Caco-2 (cell line): ENCODE measurements around the gene TNFAIP3. TPM values are rescaled to one million over a fixed set of nuclear protein-coding genes. Genes with fewer than 3 reads are reported as not detected.

Source experiments
- BruUV-seq: library from RNA; stranded (reverse); fragments of 400-500 nt; replicated peaks from 2 replicates; lab custom pipeline; 2021; lab: Mats Ljungman, UMichigan
- CTCF ChIA-PET: fragments of 300-600 bp; sonication (Branson Sonifier 250); formaldehyde crosslinking; loops from one replicate; lab custom pipeline; 2022; ENCODE audit warnings: antibody characterized with exemption; lab: Charles Lee
- POLR2A ChIA-PET: fragments of 300-600 bp; sonication (Branson Sonifier 250); formaldehyde crosslinking; loops from one replicate; lab custom pipeline; 2022; ENCODE audit warnings: antibody characterized with exemption; lab: Charles Lee
- DNase-seq, 2 experiments: peaks; one replicate each; pipeline versions ENCODE4 v3.0.0 to v3.0.0-alpha.2; 2020 to 2022
- H3K27me3 ChIP-seq: replicated peaks from 2 replicates; pipeline ENCODE4 v1.6.0; 2011; ENCODE audit warnings: low read length; ENCODE audit not compliant: control insufficient read depth, insufficient read depth
- H3K36me3 ChIP-seq: 2 replicates; pipeline ENCODE4 v1.5.1; 2011; ENCODE audit warnings: low read length; ENCODE audit not compliant: control insufficient read depth, insufficient read depth
- H3K4me1 ChIP-seq: fragments of 250-450 bp; sonication (Bioruptor Pico); 2 replicates; pipeline ENCODE4 v1.5.1; 2020; ENCODE audit warnings: mild to moderate bottlenecking
- H3K4me3 ChIP-seq: 2 replicates; pipeline ENCODE4 v1.5.1; 2011; ENCODE audit warnings: low read depth, mild to moderate bottlenecking, control low read depth, low read length
- H3K9me3 ChIP-seq: fragments of 250-450 bp; sonication (Bioruptor Pico); 2 replicates; pipeline ENCODE4 v1.5.1; 2020; ENCODE audit warnings: mild to moderate bottlenecking, moderate library complexity
- H3K27ac Mint-ChIP-seq: one replicate; pipeline ENCODE4 v1.8.0; 2022; ENCODE audit warnings: mixed read lengths; ENCODE audit not compliant: unreplicated experiment
- H3K27me3 Mint-ChIP-seq: one replicate; pipeline ENCODE4 v1.8.0; 2022; ENCODE audit warnings: mixed read lengths; ENCODE audit not compliant: insufficient read depth, unreplicated experiment
- H3K36me3 Mint-ChIP-seq: one replicate; pipeline ENCODE4 v1.8.0; 2022; ENCODE audit warnings: mild to moderate bottlenecking, mixed read lengths; ENCODE audit not compliant: insufficient read depth, unreplicated experiment
- H3K4me1 Mint-ChIP-seq: one replicate; pipeline ENCODE4 v1.8.0; 2022; ENCODE audit warnings: low read depth, mixed read lengths; ENCODE audit not compliant: unreplicated experiment
- H3K4me3 Mint-ChIP-seq: one replicate; pipeline ENCODE4 v1.8.0; 2022; ENCODE audit warnings: mild to moderate bottlenecking, moderate library complexity, mixed read lengths; ENCODE audit not compliant: unreplicated experiment
- H3K9me3 Mint-ChIP-seq: one replicate; pipeline ENCODE4 v1.8.0; 2022; ENCODE audit warnings: mixed read lengths; ENCODE audit not compliant: unreplicated experiment
- CTCF ChIP-seq, 2 experiments: fragments of 200-600 bp in 1 of 2; IDR thresholded peaks; 1 replicate in 1 of 2; 2 replicates in 1 of 2; pipeline versions ENCODE4 v1.5.1 to v1.8.0; 2011 to 2022; ENCODE audit warnings: antibody characterized with exemption in 1 of 2, control low read depth in 1 of 2, inconsistent platforms in 1 of 2, low read depth in 1 of 2, low read length in 1 of 2, mild to moderate bottlenecking in 1 of 2, moderate library complexity in 1 of 2; ENCODE audit not compliant: insufficient read depth in 1 of 2, severe bottlenecking in 1 of 2, unreplicated experiment in 1 of 2
- intact Hi-C: fragments of 100-400 bp; cut with micrococcal nuclease; formaldehyde crosslinking; loops from one replicate; pipeline ENCODE4 v1.10.0; 2022; ENCODE audit not compliant: unreplicated experiment
- total RNA-seq: library from RNA; stranded (reverse); gene quantifications from 2 replicates; pipeline ENCODE4 v1.2.3, GENCODE V29; 2022

TNFAIP3 gene
- total RNA-seq, 1 experiment from 2014 or later, result 45.7 TPM

DNA sequence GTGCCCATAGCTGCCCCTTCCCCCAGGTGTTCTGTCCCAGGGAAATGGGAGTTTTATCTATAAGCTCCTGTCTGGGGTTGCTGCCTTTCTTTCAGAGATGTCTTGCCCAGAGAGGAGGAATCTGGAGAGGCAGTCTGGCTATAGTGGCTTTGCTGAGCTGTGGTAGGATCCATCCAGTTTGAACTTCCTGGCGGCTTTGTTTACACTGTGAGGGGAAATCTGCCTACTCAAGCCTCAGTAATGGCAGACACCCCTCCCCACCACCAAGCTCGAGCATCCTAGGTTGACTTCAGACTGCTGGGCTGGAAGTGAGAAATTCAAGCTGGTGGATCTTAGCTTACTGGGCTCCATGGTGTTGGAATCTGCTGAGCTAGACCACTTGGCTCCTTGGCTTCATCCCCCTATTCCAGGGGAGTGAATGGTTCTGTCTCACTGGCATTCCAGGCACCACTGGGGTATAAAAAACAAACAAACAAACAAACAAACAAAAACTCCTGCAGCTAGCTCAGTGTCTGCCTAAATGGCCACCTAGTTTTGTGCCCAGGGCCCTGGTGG lies 24.0 kb downstream of the TNFAIP3 start:
- no peak for TF ChIP-seq CTCF (IDR thresholded peaks at IDR 0.05; ENCODE audit: insufficient read depth in 1 of 2, low read depth in 1 of 2, low read length in 1 of 2, severe bottlenecking in 1 of 2, unreplicated experiment in 1 of 2)
- Mint-ChIP-seq H3K27me3 (no peaks in the 10 kb centered on the region), H3K36me3 (no peaks in the 10 kb centered on the region), H3K27ac (no peak overlapping the region), H3K4me3 (no peak overlapping the region), H3K9me3 (peaks cover 11% of the 10 kb centered on the region), H3K4me1 (no peaks in the 10 kb centered on the region)
- DNase-seq, result no peak
- POLR2A ChIA-PET, result no interaction called here
- Histone ChIP-seq H3K36me3 (no peaks in the 10 kb centered on the region), H3K4me1 (no peaks in the 10 kb centered on the region), H3K9me3 (no peaks in the 10 kb centered on the region), H3K4me3 (no peak overlapping the region), H3K27me3 (no peaks in the 10 kb centered on the region)
- CTCF ChIA-PET, result no interaction called here
- no TSS peak for BruUV-seq
- intact Hi-C loops, result no loop called here

DNA sequence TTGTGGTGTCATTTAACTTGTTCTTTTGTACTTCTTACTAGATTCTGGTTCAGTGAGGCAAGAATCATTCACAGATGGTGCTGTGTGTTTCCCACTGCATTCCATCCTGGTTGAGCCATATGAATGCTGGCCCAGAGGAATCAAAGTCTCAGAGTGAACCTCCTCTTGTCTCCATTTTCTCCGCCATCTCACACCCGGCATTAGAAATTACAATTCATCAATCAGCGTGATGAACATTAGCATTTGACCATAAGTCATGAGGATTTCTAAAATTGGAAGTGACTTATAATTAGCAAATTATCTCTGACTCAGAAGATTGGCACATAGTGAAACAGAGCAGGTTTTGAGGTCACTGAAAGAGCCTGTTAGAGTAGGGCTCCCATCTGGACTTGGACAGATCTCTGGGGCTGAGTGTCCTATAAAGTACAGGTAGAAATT lies 25.2 kb downstream of the TNFAIP3 start:
- H3K27me3 ChIP-seq, result no peaks in the 10 kb centered on the region
- no peak overlapping the region for H3K27ac Mint-ChIP-seq
- no TSS peak for BruUV-seq
- H3K36me3 Mint-ChIP-seq, result no peaks in the 10 kb centered on the region
- no peaks in the 10 kb centered on the region for H3K36me3 ChIP-seq
- no peak overlapping the region for H3K4me3 ChIP-seq
- intact Hi-C loops, result no loop called here
- no peaks in the 10 kb centered on the region for H3K9me3 ChIP-seq
- peaks cover 11% of the 10 kb centered on the region for H3K9me3 Mint-ChIP-seq
- no peaks in the 10 kb centered on the region for H3K4me1 ChIP-seq
- POLR2A ChIA-PET, result no interaction called here
- no peak for TF ChIP-seq CTCF (IDR thresholded peaks at IDR 0.05; ENCODE audit: insufficient read depth in 1 of 2, low read depth in 1 of 2, low read length in 1 of 2, severe bottlenecking in 1 of 2, unreplicated experiment in 1 of 2)
- H3K27me3 Mint-ChIP-seq, result no peaks in the 10 kb centered on the region
- CTCF ChIA-PET, result no interaction called here
- no peak overlapping the region for H3K4me3 Mint-ChIP-seq
- no peak for DNase-seq
- H3K4me1 Mint-ChIP-seq, result no peaks in the 10 kb centered on the region

GRCh38 chr6:137893181-137893580 lies 26.1 kb downstream of the TNFAIP3 start:
- no peak for TF ChIP-seq CTCF (IDR thresholded peaks at IDR 0.05; ENCODE audit: insufficient read depth in 1 of 2, low read depth in 1 of 2, low read length in 1 of 2, severe bottlenecking in 1 of 2, unreplicated experiment in 1 of 2)
- intact Hi-C loops, result no loop called here
- H3K27me3 ChIP-seq, result no peaks in the 10 kb centered on the region
- Mint-ChIP-seq H3K4me3 (no peak overlapping the region), H3K27me3 (no peaks in the 10 kb centered on the region), H3K4me1 (no peaks in the 10 kb centered on the region), H3K9me3 (peaks cover 8% of the 10 kb centered on the region), H3K36me3 (no peaks in the 10 kb centered on the region), H3K27ac (no peak overlapping the region)
- H3K9me3 ChIP-seq, result no peaks in the 10 kb centered on the region
- no peaks in the 10 kb centered on the region for H3K4me1 ChIP-seq
- CTCF ChIA-PET, result no interaction called here
- H3K4me3 ChIP-seq, result no peak overlapping the region
- POLR2A ChIA-PET, result no interaction called here
- DNase-seq, result no peak
- no TSS peak for BruUV-seq
- H3K36me3 ChIP-seq, result no peaks in the 10 kb centered on the region
